GM19099 (cell line): Measurements from ENCODE around the gene FNBP1.

Experiments
- POLR2A ChIP-seq: IDR thresholded peaks from 3 replicates; pipeline ENCODE4 v1.6.1; 2011; ENCODE audit warnings: low read depth; ENCODE audit not compliant: insufficient read length; ENCODE audit errors: extremely low read depth

Gene FNBP1

GRCh38 chr9:129873563-129874190 lies 169.3 kb downstream of the FNBP1 start:
- TF ChIP-seq POLR2A: no peak

DNA sequence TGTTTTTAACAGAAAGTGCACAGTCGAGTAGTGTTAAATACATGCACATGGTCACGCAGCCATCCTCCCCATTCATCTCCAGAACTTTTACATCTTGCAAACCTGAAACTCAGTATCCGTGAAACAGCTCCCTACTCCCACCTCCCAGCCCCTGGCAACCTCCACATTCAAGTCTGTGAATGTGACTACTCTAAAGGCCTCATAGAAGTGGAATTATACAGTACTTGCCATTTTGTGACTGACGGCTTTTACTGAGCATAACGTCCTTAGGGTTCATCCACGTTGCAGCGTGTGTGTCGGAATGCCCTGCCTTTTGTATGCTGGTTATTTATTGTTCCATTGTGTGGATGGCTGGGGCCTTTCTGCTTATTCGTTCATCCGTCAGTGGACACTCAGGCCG lies 171.9 kb downstream of the FNBP1 start:
- no peak for TF ChIP-seq POLR2A

DNA sequence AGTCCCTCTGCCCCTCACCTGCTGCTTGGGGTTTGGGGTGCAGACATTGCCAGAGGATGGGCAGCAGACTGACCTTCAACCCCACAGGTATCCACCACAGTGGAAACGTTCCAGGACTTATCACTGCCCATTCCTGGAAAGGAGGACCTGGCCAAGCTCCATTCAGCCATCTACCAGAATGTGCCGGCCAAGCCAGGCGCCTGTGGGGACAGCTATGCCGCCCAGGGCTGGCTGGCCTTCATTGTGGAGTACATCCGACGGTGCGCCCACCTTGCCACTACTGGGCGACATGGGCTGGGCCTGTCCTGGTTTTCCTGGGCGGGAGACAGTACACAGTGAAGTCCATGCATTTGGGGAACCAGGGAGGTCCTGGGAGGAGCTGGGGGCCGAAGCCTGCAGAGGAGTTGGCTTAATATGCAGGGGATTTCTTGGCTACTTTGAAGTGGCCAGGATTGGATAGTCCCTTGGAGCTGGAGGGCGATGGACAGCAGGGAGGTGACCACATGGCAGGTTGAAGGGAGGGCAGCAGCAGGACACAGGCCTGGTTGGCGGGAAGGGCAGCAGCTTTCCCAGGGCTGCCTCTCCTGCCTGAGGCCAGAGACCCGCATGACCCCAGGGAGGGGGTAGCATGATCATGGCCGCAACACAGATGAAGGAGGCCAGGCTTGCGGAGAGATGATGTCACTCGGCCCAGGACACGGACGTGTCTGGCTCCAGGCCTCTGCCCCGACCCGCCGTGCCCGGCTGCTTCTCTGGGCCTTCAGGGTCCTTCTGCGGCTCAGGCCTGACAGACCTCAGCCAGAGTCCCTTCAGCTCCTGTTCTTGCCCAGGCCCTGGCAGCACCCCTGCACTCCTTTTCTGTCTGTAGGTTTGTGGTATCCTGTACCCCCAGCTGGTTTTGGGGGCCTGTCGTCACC lies 173.1 kb downstream of the FNBP1 start:
- TF ChIP-seq POLR2A: no peak

GRCh38 chr9:129868872-129869486 lies 174.0 kb downstream of the FNBP1 start:
- no peak for TF ChIP-seq POLR2A

DNA sequence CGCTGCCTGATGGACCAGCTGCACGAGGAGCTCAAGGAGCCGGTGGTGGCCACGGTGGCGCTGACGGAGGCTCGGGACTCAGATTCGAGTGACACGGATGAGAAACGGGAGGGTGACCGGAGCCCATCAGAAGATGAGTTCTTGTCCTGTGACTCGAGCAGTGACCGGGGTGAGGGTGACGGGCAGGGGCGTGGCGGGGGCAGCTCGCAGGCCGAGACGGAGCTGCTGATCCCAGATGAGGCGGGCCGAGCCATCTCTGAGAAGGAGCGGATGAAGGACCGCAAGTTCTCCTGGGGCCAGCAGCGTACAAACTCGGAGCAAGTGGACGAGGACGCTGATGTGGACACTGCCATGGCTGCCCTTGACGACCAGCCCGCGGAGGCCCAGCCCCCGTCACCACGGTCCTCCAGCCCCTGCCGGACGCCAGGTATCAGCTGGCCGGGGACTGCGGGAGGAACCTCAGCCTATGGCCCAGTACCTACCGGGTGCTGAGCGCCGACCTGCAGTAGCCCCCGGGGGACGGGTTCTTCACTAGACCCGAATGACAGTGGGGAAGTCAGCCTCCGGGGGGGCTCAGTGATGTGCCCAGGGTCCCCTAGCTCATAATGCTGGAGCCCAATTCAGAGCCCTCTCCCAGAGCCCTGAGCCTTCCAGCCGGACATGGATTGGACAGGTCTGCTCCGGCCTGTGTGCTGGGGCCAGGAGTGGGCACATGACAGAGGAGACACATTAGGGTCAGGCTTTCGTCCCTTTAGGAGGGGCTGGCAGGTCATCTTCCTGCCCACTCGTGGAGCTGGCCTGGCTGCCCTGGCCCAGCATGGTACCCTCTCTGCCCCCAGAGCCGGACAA lies 174.7 kb downstream of the FNBP1 start:
- no peak for TF ChIP-seq POLR2A

DNA sequence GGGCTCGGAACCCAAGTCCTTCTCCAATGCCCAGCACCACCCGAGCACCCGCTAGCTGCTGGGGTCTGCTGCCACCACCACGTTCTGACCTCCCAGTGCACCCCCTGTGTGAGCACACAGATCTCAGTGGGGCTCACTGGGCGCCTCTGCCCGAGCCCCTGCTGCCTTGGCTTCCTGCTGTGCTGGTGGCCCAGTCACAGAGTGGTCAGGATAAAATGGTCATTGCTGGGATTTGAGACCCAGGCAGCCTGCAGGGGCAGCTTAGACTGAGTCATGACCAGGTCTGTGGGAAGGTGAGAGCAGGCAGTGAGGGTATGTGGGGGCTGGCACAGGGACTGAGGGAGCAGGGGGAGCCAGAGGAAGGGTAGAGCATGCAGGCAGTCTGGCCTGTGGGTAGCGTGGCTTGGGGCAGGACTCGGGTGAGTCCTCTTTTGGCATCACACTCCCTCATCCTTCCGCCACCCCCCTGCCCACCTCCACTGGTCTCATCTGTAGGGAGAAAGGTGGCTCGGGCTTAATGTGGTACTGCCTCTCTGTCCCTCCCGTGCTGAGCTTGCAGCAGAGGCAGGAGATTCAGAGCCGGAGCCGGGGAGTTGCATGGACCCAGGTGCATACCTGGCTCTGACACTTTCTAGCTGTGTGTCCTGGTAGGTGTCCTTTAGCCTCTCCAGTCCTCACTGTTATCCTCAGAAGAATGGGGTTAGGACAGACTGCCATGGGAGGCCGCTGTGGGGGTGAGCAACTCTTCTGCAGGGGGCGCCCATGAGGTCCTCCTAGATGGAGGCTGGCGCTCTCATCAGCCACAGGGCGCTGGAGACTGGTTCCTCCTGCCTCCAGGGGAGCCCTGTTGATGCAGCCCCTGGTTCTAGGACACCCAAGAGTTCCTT lies 175.6 kb downstream of the FNBP1 start:
- no peak for TF ChIP-seq POLR2A

- no peak for TF ChIP-seq POLR2A
Measured at GRCh38 chr9:129866394-129867135, 176.4 kb downstream of the FNBP1 start.

- TF ChIP-seq POLR2A: no peak
Measured at GRCh38 chr9:129865668-129866320, 177.2 kb downstream of the FNBP1 start.

GRCh38 chr9:129864991-129865647 lies 177.9 kb downstream of the FNBP1 start:
- TF ChIP-seq POLR2A: no peak

- TF ChIP-seq POLR2A: no peak
Measured at GRCh38 chr9:129863059-129863690, 179.8 kb downstream of the FNBP1 start.

- TF ChIP-seq POLR2A: no peak
Measured at GRCh38 chr9:129861447-129861827, 181.6 kb downstream of the FNBP1 start.
